SK-N-SH treated with all-trans-retinoic acid at 6 μM for 48 hours (cell line): Measurements from ENCODE around the gene BCAM.

Experiments used
- ATAC-seq: fragments of 200-7000 bp; cut with Tn5 transposase; 3 replicates; pipeline ENCODE4 v1.9.1; 2020; ENCODE audit warnings: mild to moderate bottlenecking, moderate library complexity
- BACH2 ChIP-seq: fragments of 250-450 bp; sonication (Bioruptor Pico); IDR thresholded peaks from 2 replicates; pipeline ENCODE4 v1.9.0; 2021; ENCODE audit warnings: mild to moderate bottlenecking, borderline replicate concordance
- CSDC2 ChIP-seq: fragments of 250-450 bp; sonication (Bioruptor Pico); IDR thresholded peaks from 2 replicates; pipeline ENCODE4 v1.5.0; 2020; ENCODE audit warnings: mild to moderate bottlenecking, moderate library complexity
- CSRNP3 ChIP-seq: fragments of 250-450 bp; sonication (Bioruptor Pico); IDR thresholded peaks from 2 replicates; pipeline ENCODE4 v1.5.1; 2021; ENCODE audit warnings: mild to moderate bottlenecking, moderate library complexity
- ESRRG ChIP-seq: fragments of 250-450 bp; sonication (Bioruptor Pico); IDR thresholded peaks from 2 replicates; pipeline ENCODE4 v1.6.1; 2021; ENCODE audit warnings: mild to moderate bottlenecking
- GLIS3 ChIP-seq: fragments of 250-450 bp; sonication (Bioruptor Pico); IDR thresholded peaks from 2 replicates; pipeline ENCODE4 v1.5.0; 2020; ENCODE audit warnings: mild to moderate bottlenecking, moderate library complexity
- ISL1 ChIP-seq: fragments of 250-450 bp; sonication (Bioruptor Pico); IDR thresholded peaks from 2 replicates; pipeline ENCODE4 v2.1.2; 2022; ENCODE audit warnings: mild to moderate bottlenecking, moderate library complexity
- PATZ1 ChIP-seq: fragments of 250-450 bp; sonication (Bioruptor Pico); IDR thresholded peaks from 2 replicates; pipeline ENCODE4 v1.8.0; 2020; ENCODE audit warnings: mild to moderate bottlenecking, moderate library complexity, borderline replicate concordance
- POU6F1 ChIP-seq: fragments of 250-450 bp; sonication (Bioruptor Pico); IDR thresholded peaks from 2 replicates; pipeline ENCODE4 v1.8.0; 2021; ENCODE audit warnings: low read depth, mild to moderate bottlenecking, moderate library complexity, borderline replicate concordance
- PPARA ChIP-seq: fragments of 250-450 bp; sonication (Bioruptor Pico); IDR thresholded peaks from 2 replicates; pipeline ENCODE4 v1.5.0; 2020; ENCODE audit warnings: mild to moderate bottlenecking, borderline replicate concordance
- RARB ChIP-seq: fragments of 250-450 bp; sonication (Bioruptor Pico); IDR thresholded peaks from 2 replicates; pipeline ENCODE4 v1.8.0; 2021; ENCODE audit warnings: mild to moderate bottlenecking, moderate library complexity
- TOX ChIP-seq: fragments of 250-450 bp; sonication (Bioruptor Pico); IDR thresholded peaks from 2 replicates; pipeline ENCODE4 v1.8.0; 2021; ENCODE audit warnings: mild to moderate bottlenecking, moderate library complexity, borderline replicate concordance
- TSHZ2 ChIP-seq: fragments of 250-450 bp; sonication (Bioruptor Pico); IDR thresholded peaks from 2 replicates; pipeline ENCODE4 v1.5.0; 2020; ENCODE audit warnings: mild to moderate bottlenecking, moderate library complexity
- ZC3H10 ChIP-seq: fragments of 250-450 bp; sonication (Bioruptor Pico); IDR thresholded peaks from 2 replicates; pipeline ENCODE4 v1.5.1; 2021; ENCODE audit warnings: mild to moderate bottlenecking, moderate library complexity
- ZFP3 ChIP-seq: fragments of 250-450 bp; sonication (Bioruptor Pico); IDR thresholded peaks from 2 replicates; pipeline ENCODE4 v1.5.0; 2020; ENCODE audit warnings: mild to moderate bottlenecking, moderate library complexity
- ZFP30 ChIP-seq: fragments of 450-650 bp; formaldehyde crosslinking; IDR thresholded peaks from 2 replicates; pipeline ENCODE4 v1.5.0; 2022; ENCODE audit warnings: mild to moderate bottlenecking, moderate library complexity
- ZNF565 ChIP-seq: fragments of 450-650 bp; formaldehyde crosslinking; conservative IDR thresholded peaks from 2 replicates; pipeline ENCODE4 v1.5.0; 2020; ENCODE audit warnings: low read depth, mild to moderate bottlenecking, moderate library complexity
- ZNF8 ChIP-seq: fragments of 450-650 bp; formaldehyde crosslinking; IDR thresholded peaks from 2 replicates; pipeline ENCODE4 v1.5.0; 2020; ENCODE audit warnings: mild to moderate bottlenecking, moderate library complexity
- TF ChIP-seq, protein P1 (sequence below): fragments of 250-450 bp; sonication (Bioruptor Pico); IDR thresholded peaks from 2 replicates; pipeline ENCODE4 v1.5.1; 2020; ENCODE audit warnings: low read depth, mild to moderate bottlenecking, moderate library complexity

Gene BCAM, protein sequence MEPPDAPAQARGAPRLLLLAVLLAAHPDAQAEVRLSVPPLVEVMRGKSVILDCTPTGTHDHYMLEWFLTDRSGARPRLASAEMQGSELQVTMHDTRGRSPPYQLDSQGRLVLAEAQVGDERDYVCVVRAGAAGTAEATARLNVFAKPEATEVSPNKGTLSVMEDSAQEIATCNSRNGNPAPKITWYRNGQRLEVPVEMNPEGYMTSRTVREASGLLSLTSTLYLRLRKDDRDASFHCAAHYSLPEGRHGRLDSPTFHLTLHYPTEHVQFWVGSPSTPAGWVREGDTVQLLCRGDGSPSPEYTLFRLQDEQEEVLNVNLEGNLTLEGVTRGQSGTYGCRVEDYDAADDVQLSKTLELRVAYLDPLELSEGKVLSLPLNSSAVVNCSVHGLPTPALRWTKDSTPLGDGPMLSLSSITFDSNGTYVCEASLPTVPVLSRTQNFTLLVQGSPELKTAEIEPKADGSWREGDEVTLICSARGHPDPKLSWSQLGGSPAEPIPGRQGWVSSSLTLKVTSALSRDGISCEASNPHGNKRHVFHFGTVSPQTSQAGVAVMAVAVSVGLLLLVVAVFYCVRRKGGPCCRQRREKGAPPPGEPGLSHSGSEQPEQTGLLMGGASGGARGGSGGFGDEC

DNA sequence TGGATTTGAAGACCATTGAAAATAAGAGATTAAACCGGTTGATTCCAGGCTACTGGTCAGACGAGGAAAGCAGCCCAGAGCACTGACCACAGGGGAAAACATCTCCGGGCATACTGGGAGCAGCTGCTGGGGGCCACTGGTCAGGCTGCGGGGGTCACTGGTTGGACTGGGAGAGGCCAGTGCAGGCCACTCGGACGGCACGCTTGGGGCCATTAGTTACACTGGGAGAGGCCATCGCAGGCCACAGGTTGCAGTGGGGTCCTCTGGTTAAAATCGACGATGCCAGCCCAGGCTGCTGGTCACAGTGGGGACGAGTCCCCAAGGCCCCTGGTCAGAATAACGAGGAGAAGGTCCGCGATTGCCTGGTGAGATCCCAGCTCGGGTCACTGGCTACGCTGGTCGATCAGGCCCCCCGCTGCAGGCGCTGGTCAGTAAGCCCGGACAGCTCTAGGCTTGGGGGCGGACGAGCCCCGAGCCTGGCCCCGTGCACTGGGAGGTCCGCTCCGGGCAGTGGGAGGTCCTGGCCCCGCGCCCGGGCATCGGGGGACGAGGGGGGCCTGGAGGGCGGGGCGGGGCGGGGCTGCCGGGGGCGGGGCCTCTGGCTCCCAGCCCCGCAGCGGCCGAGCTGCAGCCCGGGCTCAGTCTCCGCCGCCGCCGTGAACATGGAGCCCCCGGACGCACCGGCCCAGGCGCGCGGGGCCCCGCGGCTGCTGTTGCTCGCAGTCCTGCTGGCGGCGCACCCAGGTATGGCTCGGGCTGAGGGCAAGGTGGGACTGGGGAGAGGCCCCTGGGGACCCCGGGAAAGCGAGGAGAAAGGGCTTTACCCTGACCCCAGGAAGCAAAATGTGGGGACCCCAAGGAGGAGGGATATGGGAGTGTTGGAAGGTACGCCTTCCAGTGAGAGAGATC is at the start of gene BCAM:
Gene BCAM, plus strand, starts transcription at position 641 of the 909 bp plus-strand sequence. Its CDS starts 22 bp downstream, at position 663.
- TF ChIP-seq TOX (no peak), TSHZ2 (CRISPR knock-in tag) (no peak), ISL1 (CRISPR knock-in tag) (no peak), RARB (no peak), ZFP30 (CRISPR knock-in tag) (no peak), POU6F1 (CRISPR knock-in tag) (no peak), ESRRG (CRISPR knock-in tag) (no peak), BACH2 (CRISPR knock-in tag) (no peak), PPARA (CRISPR knock-in tag) (no peak), PATZ1 (no peak), ZFP3 (no peak), ZNF565 (no peak), ZNF8 (no peak)
- ATAC-seq, result peak; percentile 71

DNA sequence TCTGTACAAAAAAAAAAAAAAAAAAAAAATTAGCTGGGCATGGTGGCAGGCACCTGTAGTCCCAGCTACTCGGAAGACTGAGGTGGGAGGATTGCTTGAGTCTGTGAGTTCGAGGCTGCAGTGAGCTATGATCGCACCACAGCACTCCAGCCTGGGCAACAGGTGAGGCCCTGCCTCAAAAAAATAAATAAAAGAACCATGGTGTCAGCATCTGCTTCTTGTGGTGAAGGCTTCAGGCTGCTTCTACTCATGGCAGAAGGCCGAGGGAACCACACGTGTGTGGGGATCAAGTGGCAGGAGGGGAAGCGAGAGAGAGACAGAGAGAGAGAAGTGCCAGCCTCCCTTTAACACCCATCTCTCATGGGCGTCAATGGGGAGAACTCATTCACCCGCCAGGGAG is 46.9 kb upstream of the BCAM start:
- TF ChIP-seq CSDC2 (CRISPR knock-in tag), result no peak
- no peak for TF ChIP-seq ZFP30 (CRISPR knock-in tag)
- TF ChIP-seq TSHZ2 (CRISPR knock-in tag), result no peak
- no peak for TF ChIP-seq GLIS3 (CRISPR knock-in tag)
- TF ChIP-seq TOX, result no peak
- TF ChIP-seq CSRNP3 (CRISPR knock-in tag), result no peak
- TF ChIP-seq ZC3H10, result no peak
- TF ChIP-seq, protein P1, sequence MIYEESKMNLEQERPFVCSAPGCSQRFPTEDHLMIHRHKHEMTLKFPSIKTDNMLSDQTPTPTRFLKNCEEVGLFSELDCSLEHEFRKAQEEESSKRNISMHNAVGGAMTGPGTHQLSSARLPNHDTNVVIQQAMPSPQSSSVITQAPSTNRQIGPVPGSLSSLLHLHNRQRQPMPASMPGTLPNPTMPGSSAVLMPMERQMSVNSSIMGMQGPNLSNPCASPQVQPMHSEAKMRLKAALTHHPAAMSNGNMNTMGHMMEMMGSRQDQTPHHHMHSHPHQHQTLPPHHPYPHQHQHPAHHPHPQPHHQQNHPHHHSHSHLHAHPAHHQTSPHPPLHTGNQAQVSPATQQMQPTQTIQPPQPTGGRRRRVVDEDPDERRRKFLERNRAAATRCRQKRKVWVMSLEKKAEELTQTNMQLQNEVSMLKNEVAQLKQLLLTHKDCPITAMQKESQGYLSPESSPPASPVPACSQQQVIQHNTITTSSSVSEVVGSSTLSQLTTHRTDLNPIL (CRISPR knock-in tag), result no peak
- no peak for TF ChIP-seq ZNF565
- TF ChIP-seq, all 23 proteins: peak for 0
- ATAC-seq, result no peak
